HepG2 (cell line): ENCODE data around the gene CPA5.

Experiments used
- BRF2 ChIP-seq: sonication (generic); formaldehyde crosslinking; IDR thresholded peaks from 2 replicates; pipeline ENCODE4 v1.8.1; 2022; ENCODE audit warnings: mild to moderate bottlenecking, missing genetic modification reagents
- CTCF ChIP-seq: sonication (generic); formaldehyde crosslinking; IDR thresholded peaks from 2 replicates; pipeline ENCODE4 v1.5.0; 2020; ENCODE audit warnings: mild to moderate bottlenecking, missing genetic modification reagents, moderate library complexity
- MAF1 ChIP-seq: sonication (generic); formaldehyde crosslinking; IDR thresholded peaks from 2 replicates; pipeline ENCODE4 v1.5.0; 2020; ENCODE audit warnings: missing genetic modification reagents, borderline replicate concordance
- MAZ ChIP-seq, 2 experiments: sonication (generic) in 1 of 2; formaldehyde crosslinking in 1 of 2; IDR thresholded peaks; 2 replicates each; pipeline versions ENCODE4 v1.5.0 to v1.6.1; 2012 to 2020; ENCODE audit warnings: low read depth in 2 of 2, mild to moderate bottlenecking in 2 of 2, borderline replicate concordance in 1 of 2, improper control_type of control experiment in 1 of 2, low read length in 1 of 2, missing genetic modification reagents in 1 of 2, moderate library complexity in 1 of 2
- RBFOX2 ChIP-seq: fragments of 200-400 bp; formaldehyde crosslinking; IDR thresholded peaks from 2 replicates; pipeline ENCODE4 v1.6.1; 2017; ENCODE audit warnings: low read depth, mild to moderate bottlenecking, low read length
- ZNF878 ChIP-seq: sonication (generic); formaldehyde crosslinking; IDR thresholded peaks from 2 replicates; pipeline ENCODE4 v1.8.1; 2023; ENCODE audit warnings: mild to moderate bottlenecking, missing genetic modification reagents, moderate library complexity
- ZSCAN29 ChIP-seq: sonication (generic); formaldehyde crosslinking; conservative IDR thresholded peaks from 2 replicates; pipeline ENCODE4 v1.4.0; 2020; ENCODE audit warnings: mild to moderate bottlenecking, missing genetic modification reagents

GRCh38 chr7:130303982-130304381 is 40.6 kb upstream of the CPA5 start:
- TF ChIP-seq BRF2 (CRISPR knock-in tag) (no peak), MAF1 (CRISPR knock-in tag) (no peak), MAZ (IDR thresholded peaks at IDR 0.05; ENCODE audit: borderline replicate concordance, low read depth, low read length) (no peak), MAZ (CRISPR knock-in tag; IDR thresholded peaks at IDR 0.05; ENCODE audit: low read depth) (no peak), ZSCAN29 (CRISPR knock-in tag) (no peak), RBFOX2 (no peak), CTCF (CRISPR knock-in tag) (no peak), ZNF878 (CRISPR knock-in tag) (no peak)
